K562 (cell line): ENCODE measurements around the gene SLC16A6. TPM values are rescaled to one million over a fixed set of nuclear protein-coding genes. Genes with fewer than 3 reads are reported as not detected.

Experiments
- ATAC-seq: fragments of 200-7000 bp; cut with Tn5 transposase; 3 replicates; pipeline ENCODE4 v1.9.1; 2020; ENCODE audit warnings: moderate library complexity
- BruUV-seq: library from RNA; stranded (reverse); fragments of 400-500 nt; replicated peaks from 2 replicates; lab custom pipeline; 2021; lab: Mats Ljungman, UMichigan
- CTCF ChIA-PET: fragments of 300-600 bp; formaldehyde crosslinking; extraction: SDS; loops from one replicate; lab custom pipeline; 2021; ENCODE audit warnings: low intra/inter-chr PET ratio; lab: Yijun Ruan, JAX
- POLR2A ChIA-PET: fragments of 300-600, 350-650 bp; sonication (Branson Sonifier 250); formaldehyde crosslinking; extraction: SDS; loops from one replicate; lab custom pipeline; 2021; ENCODE audit warnings: antibody characterized with exemption, inconsistent platforms; lab: Yijun Ruan, JAX
- DNase-seq, 4 experiments: peaks; one replicate each; pipeline versions ENCODE4 v3.0.0 to v3.0.0-alpha.2; 2011 to 2018; ENCODE audit warnings: low spot score in 3 of 4, mixed read lengths in 3 of 4; ENCODE audit errors: extremely low read depth in 1 of 4
- FAIRE-seq: peaks from 2 replicates; lab custom pipeline; 2011; peaks lifted over from hg19 to GRCh38; lab: Jason Lieb, UNC
- H2AFZ ChIP-seq: 2 replicates; pipeline ENCODE4 v1.6.0; 2011; ENCODE audit warnings: low read depth, low read length, control low read depth, inconsistent platforms
- H3K27ac ChIP-seq: fragments of 200-600 bp; 3 replicates; pipeline ENCODE4 v1.8.0; 2011; ENCODE audit warnings: low read depth, mild to moderate bottlenecking, control low read depth, inconsistent platforms, low read length, moderate library complexity, mixed read lengths; ENCODE audit errors: extremely low read depth
- H3K27me3 ChIP-seq, 2 experiments: fragments of 300-600 bp in 1 of 2; 2 replicates in 1 of 2; 3 replicates in 1 of 2; pipeline versions ENCODE4 v1.6.0 to v1.8.0; 2011; ENCODE audit warnings: inconsistent platforms in 2 of 2, low read length in 2 of 2, mild to moderate bottlenecking in 1 of 2, mixed read lengths in 1 of 2, moderate library complexity in 1 of 2; ENCODE audit not compliant: control insufficient read depth in 2 of 2, insufficient read depth in 2 of 2
- H3K36me3 ChIP-seq: fragments of 300-600 bp; 3 replicates; pipeline ENCODE4 v1.8.0; 2011; ENCODE audit warnings: mild to moderate bottlenecking, low read length, inconsistent platforms; ENCODE audit not compliant: control insufficient read depth, insufficient read depth
- H3K4me1 ChIP-seq, 2 experiments: fragments of 200-600 bp in 1 of 2; replicated peaks in 1 of 2; 2 replicates in 1 of 2; 3 replicates in 1 of 2; pipeline versions ENCODE4 v1.5.1 to v1.8.0; 2011; ENCODE audit warnings: inconsistent platforms in 2 of 2, low read length in 2 of 2, mild to moderate bottlenecking in 1 of 2, mixed read lengths in 1 of 2, moderate library complexity in 1 of 2; ENCODE audit not compliant: control insufficient read depth in 2 of 2, insufficient read depth in 2 of 2
- H3K4me2 ChIP-seq: 2 replicates; pipeline ENCODE4 v1.6.1; 2011; ENCODE audit warnings: low read length, control low read depth, inconsistent platforms, mixed read lengths; ENCODE audit not compliant: insufficient read depth
- H3K4me3 ChIP-seq: fragments of 200-600 bp; sonication (generic), shearing (Covaris generic); 2 replicates; pipeline ENCODE4 v1.5.1; 2016; ENCODE audit warnings: control low read depth, inconsistent platforms
- H3K79me2 ChIP-seq: fragments of 200-600 bp; 3 replicates; pipeline ENCODE4 v1.8.0; 2011; ENCODE audit warnings: low read length, inconsistent platforms; ENCODE audit not compliant: control insufficient read depth, insufficient read depth
- H3K9ac ChIP-seq, 2 experiments: 2 replicates each; pipeline versions ENCODE4 v1.6.0 to v1.6.1; 2011; ENCODE audit warnings: low read depth in 2 of 2, low read length in 2 of 2, control low read depth in 1 of 2, inconsistent platforms in 1 of 2, mild to moderate bottlenecking in 1 of 2, mixed read lengths in 1 of 2; ENCODE audit not compliant: insufficient read depth in 1 of 2
- H3K9me1 ChIP-seq: one replicate; pipeline ENCODE4 v1.6.0; 2011; ENCODE audit warnings: inconsistent platforms, mild to moderate bottlenecking, low read length, moderate library complexity; ENCODE audit not compliant: control insufficient read depth, insufficient read depth
- H3K9me3 ChIP-seq: replicated peaks from 2 replicates; pipeline ENCODE4 v1.5.1; 2011; ENCODE audit warnings: low read depth, low read length, inconsistent platforms; ENCODE audit not compliant: control insufficient read depth, insufficient read depth
- H4K20me1 ChIP-seq: replicated peaks from 2 replicates; pipeline ENCODE4 v1.6.1; 2011; ENCODE audit warnings: low read length, inconsistent platforms, mixed read lengths; ENCODE audit not compliant: control insufficient read depth, insufficient read depth
- ARID4B ChIP-seq: sonication (generic); formaldehyde crosslinking; IDR thresholded peaks from 2 replicates; pipeline ENCODE4 v1.8.0; 2022; ENCODE audit warnings: mild to moderate bottlenecking, missing genetic modification reagents
- CREBBP ChIP-seq: IDR thresholded peaks from one replicate; pipeline ENCODE4 v1.6.1; 2012; ENCODE audit warnings: low read depth, mild to moderate bottlenecking, control low read depth, inconsistent platforms, low read length
- HCFC1 ChIP-seq: IDR thresholded peaks from 2 replicates; pipeline ENCODE4 v1.6.1; 2012; ENCODE audit warnings: low read depth, low read length, improper control_type of control experiment
- HDAC6 ChIP-seq: IDR thresholded peaks from 2 replicates; pipeline ENCODE4 v1.6.1; 2012; ENCODE audit warnings: low read depth, mild to moderate bottlenecking, control low read depth, inconsistent platforms, low read length, moderate library complexity
- HMG20B ChIP-seq: fragments of 250-450 bp; sonication (Bioruptor Pico); IDR thresholded peaks from 2 replicates; pipeline ENCODE4 v1.5.0; 2021; ENCODE audit warnings: mild to moderate bottlenecking
- JUND ChIP-seq, 2 experiments: IDR thresholded peaks; 2 replicates in 1 of 2; 3 replicates in 1 of 2; pipeline ENCODE4 v1.6.1; 2011; ENCODE audit warnings: borderline replicate concordance in 2 of 2, low read depth in 2 of 2, low read length in 2 of 2, improper control_type of control experiment in 1 of 2, missing biosample characterization in 1 of 2, missing genetic modification characterization in 1 of 2, missing genetic modification reagents in 1 of 2
- KDM2B ChIP-seq: fragments of 250-450 bp; sonication (Bioruptor Pico); IDR thresholded peaks from 2 replicates; pipeline ENCODE4 v1.8.0; 2021; ENCODE audit warnings: mild to moderate bottlenecking, moderate library complexity
- MLX ChIP-seq, 2 experiments: fragments of 450-650 bp in 1 of 2; sonication (generic) in 1 of 2; formaldehyde crosslinking; conservative IDR thresholded peaks; 2 replicates each; pipeline versions ENCODE4 v1.4.0 to v1.8.1; 2020 to 2022; ENCODE audit warnings: mild to moderate bottlenecking in 1 of 2, missing genetic modification reagents in 1 of 2
- PREB ChIP-seq: sonication (generic); formaldehyde crosslinking; IDR thresholded peaks from 2 replicates; pipeline ENCODE4 v1.8.1; 2023; ENCODE audit warnings: mild to moderate bottlenecking, missing genetic modification reagents
- USF2 ChIP-seq: sonication (generic); formaldehyde crosslinking; IDR thresholded peaks from 2 replicates; pipeline ENCODE4 v1.5.0; 2020; ENCODE audit warnings: missing genetic modification reagents
- ZBTB7A ChIP-seq: IDR thresholded peaks from 2 replicates; pipeline ENCODE4 v1.6.1; 2011; ENCODE audit warnings: low read depth, mild to moderate bottlenecking, low read length, moderate library complexity, borderline replicate concordance; ENCODE audit not compliant: control insufficient read depth
- ZKSCAN8 ChIP-seq: fragments of 200-800 bp; sonication (Bioruptor generic); IDR thresholded peaks from 2 replicates; pipeline ENCODE4 v1.6.1; 2016; ENCODE audit warnings: missing genetic modification characterization, missing compliant biosample characterization
- ZNF217 ChIP-seq: sonication (generic); formaldehyde crosslinking; IDR thresholded peaks from 2 replicates; pipeline ENCODE4 v1.8.0; 2022; ENCODE audit warnings: mild to moderate bottlenecking, missing genetic modification reagents
- WGBS: fragments of 100-300 bp; shearing (Covaris generic); methylation state at CpG from one replicate; pipeline ENCODE4 v1.1.6; 2016; ENCODE audit warnings: low coverage, mixed read lengths; ENCODE audit not compliant: insufficient coverage; ENCODE audit errors: missing lambda C conversion rate; 5-methylcytosine and 5-hydroxymethylcytosine counted together
- in situ Hi-C: fragments of 300-500 bp; cut with MboI; formaldehyde crosslinking; loops from 4 replicates; pipeline ENCODE4 v1.15.0; 2018; ENCODE audit warnings: inconsistent platforms, mixed read lengths
- intact Hi-C: fragments of 100-400 bp; cut with micrococcal nuclease; formaldehyde crosslinking; loops from 2 replicates; pipeline ENCODE4 v1.14.2; 2022
- polyA plus RNA-seq, 8 experiments: library from polyadenylated mRNA; depleted of rRNA in 4 of 8; stranded (reverse) in 5 of 8; unstranded in 3 of 8; fragments of >200 nt; fragmentation: Nextera tagmentation in 2 of 8; fragmentation: Illumina TruSeq in 1 of 8; extraction: Ambion mirVana in 2 of 8; extraction: Trizol in 1 of 8; gene quantifications; 2 replicates each; pipeline versions ENCODE4 v1.2.1 to v1.2.3, GENCODE V29; 2011 to 2014; ENCODE audit warnings: inconsistent platforms in 1 of 8, missing spikeins in 1 of 8
- total RNA-seq, 7 experiments: library from RNA; depleted of rRNA in 6 of 7; stranded (reverse); fragments of >200 nt in 6 of 7; fragmentation: Illumina TruSeq in 2 of 7; extraction: Trizol in 2 of 7; gene quantifications; 2 replicates each; pipeline versions ENCODE4 v1.2.1 to v1.2.3, GENCODE V29; 2011 to 2021; ENCODE audit warnings: low replicate concordance in 1 of 7

The SLC16A6 gene
- total and polyA plus RNA-seq, 9 of the 15 experiments (the other 6 are each of a cell fraction or from before 2014, with no cell fraction given) = 0.05 to 0.31 (median 0.15) TPM

- H3K9ac ChIP-seq = no peak overlapping the region
- ChIA-PET POLR2A (no interaction called here), CTCF (no interaction called here)
- in situ Hi-C loops = no loop called here
- TF ChIP-seq USF2 (CRISPR knock-in tag) (no peak), ZNF217 (CRISPR knock-in tag) (no peak), ZBTB7A (no peak), MLX (CRISPR knock-in tag; conservative IDR thresholded peaks at IDR 0.05) (no peak), ARID4B (no peak), HMG20B (no peak), CREBBP (no peak), ZKSCAN8 (CRISPR knock-in tag) (no peak), HDAC6 (no peak), HCFC1 (no peak), JUND (IDR thresholded peaks at IDR 0.05; ENCODE audit: borderline replicate concordance, low read depth, low read length) (no peak), JUND (tag; IDR thresholded peaks at IDR 0.05; ENCODE audit: borderline replicate concordance, low read depth, low read length) (no peak), PREB (CRISPR knock-in tag) (no peak), KDM2B (CRISPR knock-in tag) (no peak)
- FAIRE-seq = no peak
- no peak overlapping the region for H3K4me3 ChIP-seq
- no peak for ATAC-seq
- peaks cover 9 to 29% of the 10 kb centered on the region in 2 experiments for H3K27me3 ChIP-seq
- H3K79me2 ChIP-seq = no peaks in the 10 kb centered on the region
- intact Hi-C loops = no loop called here
- H2AFZ ChIP-seq = no peak overlapping the region
- no peaks in the 10 kb centered on the region for H3K36me3 ChIP-seq
- H3K4me1 ChIP-seq = peaks cover 0 to 4% of the 10 kb centered on the region in 2 experiments; a peak in 1 of 5 replicates
- H3K27ac ChIP-seq = no peak overlapping the region
- BruUV-seq = no TSS peak
- DNase-seq = no peak
- H4K20me1 ChIP-seq = no peaks in the 10 kb centered on the region
- H3K4me2 ChIP-seq = no peak overlapping the region
- 9% methylated on average over 6 of the region's 6 CpGs for WGBS
- H3K9me1 ChIP-seq = no peaks in the 10 kb centered on the region
- no peaks in the 10 kb centered on the region for H3K9me3 ChIP-seq
Observed at GRCh38 chr17:68304706-68305105, 13.8 kb upstream of the SLC16A6 start.
